Adipose tissue (tissue), 3 donors: ENCODE results near the gene TRIM15. TPM values are rescaled to one million over a fixed set of nuclear protein-coding genes. Genes with fewer than 3 reads are reported as not detected.
"Not testable (repeated sequence)": the region's sequence is repeated elsewhere in the genome, so short reads cannot be mapped to it uniquely, and the experiment has no call there.

ENCODE experiments used
- H3K27ac ChIP-seq: one replicate; pipeline ENCODE4 v1.5.1; 2013; ENCODE audit warnings: low read depth, low read length
- WGBS, 3 donors: extraction: QIAGEN DNeasy Blood & Tissue Kit; methylation state at CpG; one replicate each; pipeline ENCODE4 v1.1.7; 2013; 5-methylcytosine and 5-hydroxymethylcytosine counted together
- polyA plus RNA-seq, 3 donors: library from polyadenylated mRNA; stranded (reverse); fragments of 200-250 nt; gene quantifications; one replicate each; pipeline ENCODE4 v1.2.3, GENCODE V29; 2013
- donor health status: healthy with polysubstance abuse.
- donor health status: Bipolar disorder and iron deficiency.
- donor health status: healthy.

Gene TRIM15
- polyA plus RNA-seq, 3 donors: not detected

- WGBS, 3 donors: 52 to 76% (median 61%) methylated on average over 3 of the region's 3 CpGs
- H3K27ac ChIP-seq: no peak overlapping the region
Observed at GRCh38 chr6:30158475-30159040, 4.8 kb upstream of the TRIM15 start.

- no peak overlapping the region for H3K27ac ChIP-seq
- 88 to 92% (median 89%) methylated on average over 17 of the region's 17 CpGs for WGBS, 3 donors
Observed at GRCh38 chr6:30160008-30160784, 3.1 kb upstream of the TRIM15 start.

GRCh38 chr6:30160785-30161531 is 2.4 kb upstream of the TRIM15 start, which contains the start of gene TRIM10:
Gene TRIM10 (minus strand): TSS chr6:30161211. CDS start chr6:30160858, 353 bp downstream.
- 75 to 80% (median 78%) methylated on average over 4 of the region's 4 CpGs for WGBS, 3 donors
- no peak within 1 kb of the TSS for H3K27ac ChIP-seq

DNA sequence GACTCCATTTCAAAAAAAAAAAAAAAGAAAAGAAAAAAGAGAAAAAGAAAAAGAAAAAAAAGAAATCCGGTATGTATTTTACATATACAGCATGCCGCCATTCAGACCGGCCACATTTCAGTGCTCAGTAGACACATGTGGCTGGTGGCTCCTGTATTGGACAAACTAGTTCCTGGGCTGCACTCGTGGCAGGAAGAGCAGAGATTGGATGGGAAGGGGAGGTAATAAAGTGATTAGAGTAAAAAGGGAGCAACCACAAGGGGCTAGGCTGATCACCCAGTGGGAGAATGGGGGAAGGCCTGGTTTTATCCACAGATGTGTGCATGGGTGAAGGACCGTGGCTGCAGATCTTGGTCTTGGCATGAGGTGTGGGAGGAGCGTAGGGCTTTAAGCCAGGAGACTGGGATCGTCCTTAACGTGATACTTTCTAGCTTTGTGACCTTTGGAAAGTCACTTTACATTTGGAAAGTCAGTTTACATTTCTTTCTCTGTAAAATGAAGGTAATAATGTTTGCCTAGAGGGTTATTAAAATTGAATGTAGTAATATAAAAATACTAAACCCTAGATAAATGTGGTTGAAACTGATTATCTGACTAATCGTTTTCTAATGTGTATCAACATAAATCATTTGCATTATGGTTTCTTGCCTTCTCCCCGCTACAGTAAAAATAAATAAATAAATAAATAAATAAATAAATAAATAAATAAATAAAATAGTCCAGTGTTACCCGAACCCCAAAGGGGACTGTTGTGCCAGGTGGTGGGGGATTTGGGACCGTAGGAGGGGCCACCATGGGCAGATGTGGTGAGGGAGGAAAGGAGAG is 869 bp upstream of the TRIM15 start:
- no peak overlapping the region for H3K27ac ChIP-seq
- WGBS, 3 donors: 79 to 82% (median 79%) methylated on average over 12 of the region's 12 CpGs

DNA sequence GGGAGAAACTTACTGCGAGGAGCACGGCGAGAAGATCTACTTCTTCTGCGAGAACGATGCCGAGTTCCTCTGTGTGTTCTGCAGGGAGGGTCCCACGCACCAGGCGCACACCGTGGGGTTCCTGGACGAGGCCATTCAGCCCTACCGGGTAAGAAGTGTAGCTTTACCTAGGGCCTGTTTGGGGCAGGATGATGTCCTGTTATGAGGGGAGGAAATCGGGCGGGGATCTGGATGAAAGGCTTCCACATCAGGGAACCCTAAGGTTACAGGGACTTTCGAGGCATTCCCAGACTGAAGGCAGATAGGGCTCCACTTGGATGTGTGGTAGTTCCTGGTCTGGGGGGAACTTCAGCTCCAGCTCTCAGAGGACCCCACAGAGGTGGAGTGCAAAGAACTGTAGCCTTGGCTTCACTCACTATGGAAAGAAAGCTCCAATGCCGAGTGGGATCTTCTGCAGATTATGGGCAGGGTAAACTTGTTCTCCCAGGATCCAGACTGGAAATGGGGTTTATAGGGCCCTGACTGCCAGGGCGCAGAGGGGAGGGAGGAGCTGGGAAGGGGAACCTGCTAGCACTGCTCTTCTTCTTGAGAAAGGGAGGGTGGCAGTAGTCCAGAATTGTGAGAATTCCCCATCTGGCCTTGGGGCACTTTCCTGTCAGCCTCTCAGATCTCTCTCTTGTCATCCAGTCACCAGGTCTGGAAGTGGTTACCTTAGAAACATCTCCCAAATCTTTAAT is 740 bp downstream of the TRIM15 start:
- WGBS, 3 donors: 85 to 91% (median 87%) methylated on average over 16 of the region's 16 CpGs
- no peak overlapping the region for H3K27ac ChIP-seq

DNA sequence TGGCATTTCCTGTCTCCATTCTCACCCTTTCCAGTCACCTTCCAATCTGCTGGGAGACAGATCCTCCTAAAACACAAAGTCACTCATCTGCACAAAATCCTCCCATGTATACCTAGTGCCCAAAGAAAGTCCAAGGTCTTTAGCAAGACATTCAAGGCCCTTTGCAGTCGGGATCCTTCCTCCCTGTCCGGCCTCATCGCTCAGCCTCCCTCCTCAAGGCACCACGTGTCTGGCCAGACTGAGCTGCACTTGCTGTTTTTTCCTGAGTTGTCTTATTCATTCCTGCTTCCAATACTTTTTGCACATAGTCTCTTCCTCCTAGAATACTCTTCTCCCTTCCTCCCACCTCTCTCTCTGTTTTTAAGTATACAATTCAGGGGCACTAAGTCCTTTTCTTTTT is 1.4 kb downstream of the TRIM15 start:
- no peak overlapping the region for H3K27ac ChIP-seq
- WGBS, 3 donors: 75 to 89% (median 84%) methylated on average over 4 of the region's 4 CpGs

DNA sequence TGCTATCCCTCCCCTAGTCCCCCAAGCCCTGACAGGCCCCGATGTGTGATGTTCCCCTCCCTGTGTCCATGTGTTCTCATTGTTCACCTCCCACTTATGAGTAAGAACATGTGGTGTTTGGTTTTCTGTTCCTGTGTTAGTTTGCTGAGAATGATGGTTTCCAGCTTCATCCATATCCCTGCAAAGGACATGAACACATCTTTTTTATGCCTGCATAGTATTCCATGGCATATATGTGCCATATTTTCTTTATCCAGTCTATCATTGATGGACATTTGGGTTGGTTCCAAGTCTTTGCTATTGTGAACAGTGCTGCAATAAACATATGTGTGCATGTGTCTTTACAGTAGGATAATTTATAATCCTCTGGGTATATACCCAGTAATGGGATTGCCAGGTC is 1.9 kb downstream of the TRIM15 start:
- H3K27ac ChIP-seq: not testable (repeated sequence)
- WGBS, 3 donors: 90 to 97% (median 91%) methylated on average over 1 of the region's 1 CpG

DNA sequence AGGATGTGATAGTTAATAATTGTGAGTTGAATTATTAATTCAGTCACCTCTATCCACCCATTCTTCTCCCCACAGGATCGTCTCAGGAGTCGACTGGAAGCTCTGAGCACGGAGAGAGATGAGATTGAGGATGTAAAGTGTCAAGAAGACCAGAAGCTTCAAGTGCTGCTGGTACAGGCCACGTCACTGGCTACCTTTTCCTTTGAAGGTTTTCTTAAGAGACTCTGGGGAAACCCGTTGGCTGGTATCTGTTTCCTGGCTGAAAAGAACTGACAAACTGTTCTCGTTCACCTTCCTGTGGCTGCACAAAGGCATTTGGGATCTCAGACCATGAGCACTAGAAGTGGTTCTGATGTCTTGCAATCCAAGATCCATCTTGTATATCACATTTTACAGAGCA is 3.8 kb downstream of the TRIM15 start:
- H3K27ac ChIP-seq: no peak overlapping the region
- 48 to 60% (median 54%) methylated on average over 6 of the region's 6 CpGs for WGBS, 3 donors

GRCh38 chr6:30168741-30169140 is 5.4 kb downstream of the TRIM15 start:
- H3K27ac ChIP-seq: no peak overlapping the region
- 55 to 76% (median 73%) methylated on average over 1 of the region's 1 CpG for WGBS, 3 donors

GRCh38 chr6:30169658-30170614 is 6.6 kb downstream of the TRIM15 start:
- WGBS, 3 donors: 26 to 29% (median 28%) methylated on average over 7 of the region's 7 CpGs
- H3K27ac ChIP-seq: no peak overlapping the region

- WGBS, 3 donors: 4 to 7% (median 6%) methylated on average over 59 to 62 of the region's 62 CpGs
Observed at GRCh38 chr6:30171677-30172471, 8.5 kb downstream of the TRIM15 start.

GRCh38 chr6:30172681-30173080 is 9.3 kb downstream of the TRIM15 start:
- no peak overlapping the region for H3K27ac ChIP-seq
- WGBS, 3 donors: 84 to 87% (median 85%) methylated on average over 4 of the region's 4 CpGs

More at GRCh38 chr6:30171677-30172471, 8.5 kb downstream of the TRIM15 start:
- H3K27ac ChIP-seq: no peak overlapping the region

DNA sequence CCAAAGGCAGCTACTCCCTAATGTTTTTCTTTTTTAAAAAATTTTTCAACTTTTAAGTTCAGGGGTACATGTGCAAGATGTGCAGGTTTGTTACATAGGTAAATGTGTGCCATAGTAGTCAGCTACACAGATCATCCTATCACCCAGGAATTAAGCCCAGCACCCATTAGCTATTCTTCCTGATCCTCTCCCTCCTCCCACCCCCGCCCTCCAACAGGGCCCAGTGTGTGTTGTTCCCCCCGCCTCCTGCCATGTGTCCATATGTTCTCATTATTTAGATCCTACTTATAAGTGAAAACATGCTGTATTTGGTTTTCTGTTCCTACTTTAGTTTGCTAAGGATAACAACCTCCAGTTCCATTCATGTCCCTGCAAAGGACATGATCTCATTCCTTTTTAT is 12.4 kb downstream of the TRIM15 start:
- H3K27ac ChIP-seq: no peak overlapping the region
- WGBS, 3 donors: 77 to 87% (median 77%) methylated on average over 2 of the region's 2 CpGs

DNA sequence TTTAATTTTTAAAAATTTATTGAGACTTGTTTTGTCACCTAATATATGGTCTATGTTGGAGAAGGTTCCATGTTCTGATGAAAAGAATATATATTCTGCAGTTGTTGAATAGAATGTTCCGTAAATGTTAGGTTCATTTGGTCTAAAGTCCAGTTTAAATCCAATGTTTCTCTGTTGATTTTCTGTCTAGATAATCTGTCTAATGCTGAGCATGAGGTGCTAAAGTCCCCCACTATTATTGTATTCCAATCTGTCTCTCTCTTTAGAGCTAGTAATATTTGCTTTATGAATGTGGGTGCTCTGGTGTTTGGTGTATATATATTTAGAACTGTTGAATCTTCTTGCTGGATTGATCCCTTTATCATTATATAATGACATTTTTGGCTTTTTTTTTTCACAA is 15.5 kb downstream of the TRIM15 start:
- no peak overlapping the region for H3K27ac ChIP-seq
- WGBS, 3 donors: 0 to 93% (median 31%) methylated on average over 1 of the region's 1 CpG

DNA sequence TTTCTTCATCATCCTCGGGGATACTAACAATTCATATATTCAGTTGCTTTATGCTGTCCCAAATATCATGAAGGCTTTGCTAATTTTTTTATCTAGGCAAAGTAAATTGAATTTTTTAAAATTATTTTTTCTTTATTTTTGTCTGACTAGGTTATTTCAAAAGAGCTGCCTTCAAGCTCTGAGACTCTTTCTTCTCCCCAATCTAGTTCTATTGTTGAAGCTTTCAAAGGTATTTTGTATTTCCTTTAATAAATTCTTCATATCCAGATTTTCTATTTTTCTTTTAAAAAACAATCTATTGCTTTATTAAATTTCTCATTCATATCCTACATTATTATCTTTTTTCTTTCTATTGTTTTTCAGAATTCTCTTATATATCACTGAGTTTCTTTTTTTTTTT is 16.8 kb downstream of the TRIM15 start:
- no peak overlapping the region for H3K27ac ChIP-seq
- 92 to 94% (median 93%) methylated on average over 1 of the region's 1 CpG for WGBS, 3 donors

DNA sequence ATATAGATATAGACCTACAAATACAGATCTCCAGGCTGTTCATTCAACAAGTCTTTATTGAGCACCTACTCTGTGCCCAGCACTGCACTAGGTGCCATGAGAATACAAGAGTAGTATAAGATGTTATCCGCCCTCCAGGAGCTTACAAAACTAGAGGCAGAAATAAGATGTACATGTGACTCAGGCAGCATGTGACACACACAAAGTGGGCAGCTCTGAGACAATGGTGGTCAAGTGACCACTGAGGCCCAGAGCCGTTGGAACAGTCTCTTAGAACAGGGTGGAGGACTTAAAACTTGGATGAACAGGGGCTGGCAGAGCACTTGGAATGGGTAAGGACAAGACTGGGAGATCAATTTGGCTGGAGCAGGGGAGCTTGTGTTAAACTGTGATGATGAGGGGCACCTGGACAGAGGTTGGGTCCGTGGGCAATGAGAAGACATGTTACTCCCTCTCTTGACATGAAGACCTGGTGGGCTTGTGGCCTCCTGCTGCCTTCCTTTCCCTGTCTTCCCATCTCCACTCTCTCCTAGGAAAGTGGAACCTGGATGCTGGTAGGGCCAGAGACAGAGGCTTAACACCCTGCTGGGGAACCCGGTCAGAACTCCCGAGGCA is 21.2 kb downstream of the TRIM15 start:
- H3K27ac ChIP-seq: no peak overlapping the region
- 74 to 95% (median 92%) methylated on average over 5 of the region's 5 CpGs for WGBS, 3 donors
